Measurements from ENCODE around the gene SOAT1. TPM values are rescaled to one million over a fixed set of nuclear protein-coding genes. Genes with fewer than 3 reads are reported as not detected.

The SOAT1 gene
- total and polyA plus RNA-seq, 10 of the 15 experiments (the other 5 are each of a cell fraction or from before 2014, with no cell fraction given), result 8.6 to 68.5 (median 22.3) TPM

DNA sequence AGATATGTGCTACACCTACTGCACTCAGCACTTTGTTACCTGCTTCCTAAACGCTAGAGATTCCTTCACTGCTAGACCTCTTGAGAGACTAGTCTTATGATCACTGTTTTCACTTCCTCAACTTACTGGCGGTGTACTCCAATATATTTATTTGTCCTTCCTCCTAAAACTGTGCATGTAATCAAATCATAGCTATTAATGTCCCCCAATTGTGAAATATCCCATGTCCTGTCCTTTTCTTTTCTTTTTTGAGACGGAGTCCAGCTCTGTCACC is 3.4 kb downstream of the SOAT1 start:
- Histone ChIP-seq H3K4me1 (ENCODE audit: control insufficient read depth, insufficient read depth, low read length) (0 out of 2 replicates have a peak, but pooled peaks cover 3% of the 10 kb centered on the region), H2AFZ (ENCODE audit: control insufficient read depth, low read depth, low read length) (no peak overlapping the region), H3K27me3 (replicated peaks in 1 of 2; ENCODE audit: control insufficient read depth in 2 of 2, insufficient read depth in 2 of 2, low read length in 1 of 2) (no peaks in the 10 kb centered on the region), H3K36me3 (ENCODE audit: control insufficient read depth in 2 of 2, insufficient read depth in 2 of 2, low read length in 1 of 2) (no peaks in the 10 kb centered on the region; a peak in 1 of 4 replicates), H3K4me2 (ENCODE audit: control insufficient read depth, insufficient read depth) (peak overlapping the region; percentile 47), H3K79me2 (ENCODE audit: control insufficient read depth, insufficient read depth, low read length) (peaks cover 53% of the 10 kb centered on the region), H3K4me3 (no peak overlapping the region), H3K27ac (ENCODE audit: control insufficient read depth, insufficient read depth) (no peak overlapping the region; the same call in 1 of the 2 replicates), H3K9ac (ENCODE audit: control insufficient read depth, insufficient read depth, low read length) (no peak overlapping the region), H4K20me1 (ENCODE audit: control insufficient read depth, insufficient read depth) (no peaks in the 10 kb centered on the region), H3K9me3 (replicated peaks; ENCODE audit: control insufficient read depth, insufficient read depth, low read length) (no peaks in the 10 kb centered on the region)
- DNase-seq (ENCODE audit: low read depth, low spot score) (no peak), FAIRE-seq (no peak), ATAC-seq (no peak)
- intact Hi-C loops (cut with micrococcal nuclease; ENCODE audit: unreplicated experiment), result no loop called here
- in situ Hi-C loops (cut with MboI), result no loop called here
- TF ChIP-seq SPI1 (IDR thresholded peaks at IDR 0.05; ENCODE audit: borderline replicate concordance, insufficient read depth, low read depth, low read length) (peak; percentile 77), SMARCA5 (IDR thresholded peaks at IDR 0.05) (0 out of 2 replicates have a peak, but pooled peaks have one; percentile 58), STAT1 (conservative IDR thresholded peaks at IDR 0.05) (no peak)
- TF ChIP-seq, protein P1, sequence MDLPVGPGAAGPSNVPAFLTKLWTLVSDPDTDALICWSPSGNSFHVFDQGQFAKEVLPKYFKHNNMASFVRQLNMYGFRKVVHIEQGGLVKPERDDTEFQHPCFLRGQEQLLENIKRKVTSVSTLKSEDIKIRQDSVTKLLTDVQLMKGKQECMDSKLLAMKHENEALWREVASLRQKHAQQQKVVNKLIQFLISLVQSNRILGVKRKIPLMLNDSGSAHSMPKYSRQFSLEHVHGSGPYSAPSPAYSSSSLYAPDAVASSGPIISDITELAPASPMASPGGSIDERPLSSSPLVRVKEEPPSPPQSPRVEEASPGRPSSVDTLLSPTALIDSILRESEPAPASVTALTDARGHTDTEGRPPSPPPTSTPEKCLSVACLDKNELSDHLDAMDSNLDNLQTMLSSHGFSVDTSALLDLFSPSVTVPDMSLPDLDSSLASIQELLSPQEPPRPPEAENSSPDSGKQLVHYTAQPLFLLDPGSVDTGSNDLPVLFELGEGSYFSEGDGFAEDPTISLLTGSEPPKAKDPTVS (IDR thresholded peaks at IDR 0.05; ENCODE audit: low read depth, low read length), result no peak
- POLR2A ChIA-PET, result interaction anchor here (0.8 to 1.2 kb wide), 3 partner anchors 78 to 213 kb away, joined by 3 read pairs; no protein-coding TSS in a partner anchor
- CTCF ChIA-PET, result interaction anchor here (0.7 to 4.4 kb wide), 5 partner anchors 61 to 221 kb away, joined by 3 to 28 read pairs (median 4); no protein-coding TSS in a partner anchor
- BruUV-seq (replicated peaks), result no TSS peak
- SMC1A ChIA-PET (ENCODE audit: uncharacterized antibody, unreplicated experiment), result interaction anchor here (0.9 to 1.4 kb wide), 12 partner anchors 20 to 217 kb away, joined by 3 to 5 read pairs (median 3); no protein-coding TSS in a partner anchor
- 37% methylated on average over 3 of the region's 3 CpGs for WGBS (ENCODE audit: insufficient coverage, insufficient replicate concordance, low lambda C conversion rate, missing lambda C conversion rate)
- RAD21 ChIA-PET (ENCODE audit: unreplicated experiment), result interaction anchor here (0.6 to 1.5 kb wide), 4 partner anchors 38 to 216 kb away, joined by 3 to 4 read pairs (median 3); no protein-coding TSS in a partner anchor

DNA sequence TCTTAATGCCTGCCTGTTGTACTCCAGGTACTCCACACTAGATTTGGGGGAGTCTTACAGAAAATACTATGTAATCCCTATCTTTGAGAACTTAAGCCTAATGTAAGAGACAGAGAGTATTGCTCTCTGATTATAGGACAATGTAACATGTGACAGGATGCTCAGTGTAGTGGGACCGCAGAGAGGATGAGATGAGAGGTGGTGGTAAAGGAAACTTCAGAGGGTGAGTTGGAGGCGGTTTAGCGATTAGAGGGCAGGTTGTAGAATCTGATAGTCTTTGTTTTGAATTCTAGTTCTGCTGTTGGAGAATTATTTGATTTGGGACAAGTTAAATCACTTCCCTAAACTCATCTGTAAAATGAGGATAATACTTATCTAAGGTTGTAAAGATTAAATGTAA is 5.4 kb downstream of the SOAT1 start:
- RAD21 ChIA-PET (ENCODE audit: unreplicated experiment), result interaction anchor here (0.5 kb wide), 1 partner anchor 837 kb away, joined by 3 read pairs; no protein-coding TSS in a partner anchor
- no peak for FAIRE-seq
- intact Hi-C loops (cut with micrococcal nuclease; ENCODE audit: unreplicated experiment) (no loop called here), in situ Hi-C loops (cut with MboI) (no loop called here)
- DNase-seq (ENCODE audit: low read depth, low spot score), result peak; percentile 40
- 85% methylated on average over 3 of the region's 3 CpGs for WGBS (ENCODE audit: insufficient coverage, insufficient replicate concordance, low lambda C conversion rate, missing lambda C conversion rate)
- CTCF ChIA-PET, result no interaction called here
- H3K4me3 ChIP-seq, result no peak overlapping the region
- H3K4me2 ChIP-seq (ENCODE audit: control insufficient read depth, insufficient read depth), result no peak overlapping the region
- H3K27me3 ChIP-seq (replicated peaks in 1 of 2; ENCODE audit: control insufficient read depth in 2 of 2, insufficient read depth in 2 of 2, low read length in 1 of 2), result no peaks in the 10 kb centered on the region
- POLR2A ChIA-PET, result no interaction called here
- 0 out of 2 replicates have a peak, but pooled peaks cover 3% of the 10 kb centered on the region for H3K4me1 ChIP-seq (ENCODE audit: control insufficient read depth, insufficient read depth, low read length)
- BruUV-seq (replicated peaks), result no TSS peak
- no peaks in the 10 kb centered on the region for H3K9me3 ChIP-seq (replicated peaks; ENCODE audit: control insufficient read depth, insufficient read depth, low read length)
- H2AFZ ChIP-seq (ENCODE audit: control insufficient read depth, low read depth, low read length), result no peak overlapping the region
- peak; percentile 82 for ATAC-seq
- H3K27ac ChIP-seq (ENCODE audit: control insufficient read depth, insufficient read depth), result peak overlapping the region; percentile 28
- H3K36me3 ChIP-seq (ENCODE audit: control insufficient read depth in 2 of 2, insufficient read depth in 2 of 2, low read length in 1 of 2), result no peaks in the 10 kb centered on the region; a peak in 1 of 4 replicates
- no peak overlapping the region for H3K9ac ChIP-seq (ENCODE audit: control insufficient read depth, insufficient read depth, low read length)
- peaks cover 52% of the 10 kb centered on the region for H3K79me2 ChIP-seq (ENCODE audit: control insufficient read depth, insufficient read depth, low read length)
- SMC1A ChIA-PET (ENCODE audit: uncharacterized antibody, unreplicated experiment), result interaction anchor here (1.2 to 2.6 kb wide), 4 partner anchors 18 to 178 kb away, joined by 3 to 11 read pairs (median 4); partner anchors contain the start of gene AXDND1
- no peaks in the 10 kb centered on the region for H4K20me1 ChIP-seq (ENCODE audit: control insufficient read depth, insufficient read depth)
- TF ChIP-seq RAD51 (IDR thresholded peaks at IDR 0.05), result peak; percentile 72
- TF ChIP-seq, protein P2, sequence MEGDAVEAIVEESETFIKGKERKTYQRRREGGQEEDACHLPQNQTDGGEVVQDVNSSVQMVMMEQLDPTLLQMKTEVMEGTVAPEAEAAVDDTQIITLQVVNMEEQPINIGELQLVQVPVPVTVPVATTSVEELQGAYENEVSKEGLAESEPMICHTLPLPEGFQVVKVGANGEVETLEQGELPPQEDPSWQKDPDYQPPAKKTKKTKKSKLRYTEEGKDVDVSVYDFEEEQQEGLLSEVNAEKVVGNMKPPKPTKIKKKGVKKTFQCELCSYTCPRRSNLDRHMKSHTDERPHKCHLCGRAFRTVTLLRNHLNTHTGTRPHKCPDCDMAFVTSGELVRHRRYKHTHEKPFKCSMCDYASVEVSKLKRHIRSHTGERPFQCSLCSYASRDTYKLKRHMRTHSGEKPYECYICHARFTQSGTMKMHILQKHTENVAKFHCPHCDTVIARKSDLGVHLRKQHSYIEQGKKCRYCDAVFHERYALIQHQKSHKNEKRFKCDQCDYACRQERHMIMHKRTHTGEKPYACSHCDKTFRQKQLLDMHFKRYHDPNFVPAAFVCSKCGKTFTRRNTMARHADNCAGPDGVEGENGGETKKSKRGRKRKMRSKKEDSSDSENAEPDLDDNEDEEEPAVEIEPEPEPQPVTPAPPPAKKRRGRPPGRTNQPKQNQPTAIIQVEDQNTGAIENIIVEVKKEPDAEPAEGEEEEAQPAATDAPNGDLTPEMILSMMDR (IDR thresholded peaks at IDR 0.05 in 2 of 3, conservative IDR thresholded peaks at IDR 0.05 in 1 of 3; ENCODE audit: control insufficient read depth in 2 of 3, extremely low read depth in 1 of 3, insufficient read depth in 1 of 3, low read depth in 3 of 3, low read length in 3 of 3), result no peak
- TF ChIP-seq, protein P3, sequence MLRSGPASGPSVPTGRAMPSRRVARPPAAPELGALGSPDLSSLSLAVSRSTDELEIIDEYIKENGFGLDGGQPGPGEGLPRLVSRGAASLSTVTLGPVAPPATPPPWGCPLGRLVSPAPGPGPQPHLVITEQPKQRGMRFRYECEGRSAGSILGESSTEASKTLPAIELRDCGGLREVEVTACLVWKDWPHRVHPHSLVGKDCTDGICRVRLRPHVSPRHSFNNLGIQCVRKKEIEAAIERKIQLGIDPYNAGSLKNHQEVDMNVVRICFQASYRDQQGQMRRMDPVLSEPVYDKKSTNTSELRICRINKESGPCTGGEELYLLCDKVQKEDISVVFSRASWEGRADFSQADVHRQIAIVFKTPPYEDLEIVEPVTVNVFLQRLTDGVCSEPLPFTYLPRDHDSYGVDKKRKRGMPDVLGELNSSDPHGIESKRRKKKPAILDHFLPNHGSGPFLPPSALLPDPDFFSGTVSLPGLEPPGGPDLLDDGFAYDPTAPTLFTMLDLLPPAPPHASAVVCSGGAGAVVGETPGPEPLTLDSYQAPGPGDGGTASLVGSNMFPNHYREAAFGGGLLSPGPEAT (IDR thresholded peaks at IDR 0.05; ENCODE audit: low read depth), result peak; percentile 35; the same call in 1 of the 2 replicates
- no peak for TF ChIP-seq MYB (IDR thresholded peaks at IDR 0.05; ENCODE audit: borderline replicate concordance, low read depth, low read length)
- peak; percentile 45; the same call in 1 of the 2 replicates for TF ChIP-seq NBN (IDR thresholded peaks at IDR 0.05)
- TF ChIP-seq, protein P4, sequence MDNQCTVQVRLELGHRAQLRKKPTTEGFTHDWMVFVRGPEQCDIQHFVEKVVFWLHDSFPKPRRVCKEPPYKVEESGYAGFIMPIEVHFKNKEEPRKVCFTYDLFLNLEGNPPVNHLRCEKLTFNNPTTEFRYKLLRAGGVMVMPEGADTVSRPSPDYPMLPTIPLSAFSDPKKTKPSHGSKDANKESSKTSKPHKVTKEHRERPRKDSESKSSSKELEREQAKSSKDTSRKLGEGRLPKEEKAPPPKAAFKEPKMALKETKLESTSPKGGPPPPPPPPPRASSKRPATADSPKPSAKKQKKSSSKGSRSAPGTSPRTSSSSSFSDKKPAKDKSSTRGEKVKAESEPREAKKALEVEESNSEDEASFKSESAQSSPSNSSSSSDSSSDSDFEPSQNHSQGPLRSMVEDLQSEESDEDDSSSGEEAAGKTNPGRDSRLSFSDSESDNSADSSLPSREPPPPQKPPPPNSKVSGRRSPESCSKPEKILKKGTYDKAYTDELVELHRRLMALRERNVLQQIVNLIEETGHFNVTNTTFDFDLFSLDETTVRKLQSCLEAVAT (IDR thresholded peaks at IDR 0.05), result peak; percentile 61; the same call in 1 of the 2 replicates
